ENCODE results near the gene RPRD1B. TPM values are rescaled to one million over a fixed set of nuclear protein-coding genes. Genes with fewer than 3 reads are reported as not detected.

Gene RPRD1B
- total and polyA plus RNA-seq, 7 donors, result 10.2 to 31.9 (median 27.2) TPM

DNA sequence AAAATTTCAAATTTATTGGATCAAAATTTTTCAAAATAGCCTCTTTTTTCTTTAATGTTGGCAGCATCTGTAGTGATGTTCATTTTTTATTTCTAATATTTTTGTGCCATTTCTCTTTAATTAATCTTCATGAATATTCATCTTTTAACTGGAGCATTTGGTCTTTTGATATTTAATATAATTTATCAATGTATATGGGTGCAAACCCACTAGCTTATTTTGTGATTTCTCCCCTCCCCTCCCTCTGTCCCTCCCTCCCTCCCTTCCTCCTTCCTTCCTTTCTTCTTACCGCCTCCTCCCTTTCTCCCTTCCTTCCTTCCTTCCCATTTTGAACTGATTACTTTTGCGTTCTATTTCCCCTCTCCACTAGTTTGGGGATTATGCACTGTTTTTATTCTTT is 82.3 kb downstream of the RPRD1B start:
- Histone ChIP-seq H3K27me3 (no peaks in the 10 kb centered on the region), H3K36me3 (no peaks in the 10 kb centered on the region), H3K4me3 (no peak overlapping the region), H3K9me3 (no peaks in the 10 kb centered on the region), H3K4me1 (peaks cover 0 to 46% (median 24%) of the 10 kb centered on the region in 4 donors), H3K27ac (no peak overlapping the region)
- intact Hi-C loops (cut with DNase I), result no loop called here
- TF ChIP-seq POLR2A (IDR thresholded peaks at IDR 0.05), result no peak
- TF ChIP-seq POLR2AphosphoS5 (IDR thresholded peaks at IDR 0.05), result no peak
- 85 to 94% methylated on average over 2 of the region's 2 CpGs for WGBS, 2 donors
- no peak for DNase-seq

DNA sequence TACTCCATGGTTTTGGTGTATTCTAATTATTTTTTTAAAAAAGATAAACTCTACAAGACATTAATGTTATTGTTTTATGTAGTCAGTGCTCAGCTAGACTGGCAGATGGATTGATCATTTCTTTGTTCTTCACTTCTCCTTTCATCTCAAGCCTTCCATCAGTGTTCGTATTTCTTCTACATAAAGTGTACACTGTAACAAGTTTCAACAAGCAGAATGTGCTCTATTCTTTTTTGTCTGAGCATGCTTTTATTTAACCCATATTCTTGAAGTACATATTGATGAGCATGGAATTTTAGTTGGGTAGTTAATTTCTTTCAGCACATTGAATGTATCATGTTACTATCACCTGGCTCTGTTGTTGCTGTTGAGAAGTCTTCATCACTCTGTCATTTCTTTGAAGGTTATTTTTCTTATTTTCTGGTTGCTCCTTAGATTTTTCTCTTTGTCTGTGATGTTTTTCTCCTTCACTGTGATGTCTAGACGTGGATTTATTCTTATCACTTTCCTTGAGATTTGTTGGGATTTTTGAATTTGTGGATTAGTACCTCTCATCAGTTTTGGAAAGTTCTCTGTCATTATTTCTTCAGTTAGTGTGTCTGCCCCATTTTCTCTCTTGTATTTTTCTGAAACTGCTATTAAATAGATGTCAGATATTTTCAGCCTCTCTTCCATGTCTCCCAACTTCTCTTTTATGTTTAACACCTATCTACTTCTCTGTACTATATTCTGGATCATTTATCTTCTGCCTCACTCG is 83.0 kb downstream of the RPRD1B start:
- TF ChIP-seq POLR2A (IDR thresholded peaks at IDR 0.05) (no peak), EP300 (IDR thresholded peaks at IDR 0.05) (no peak), POLR2AphosphoS5 (IDR thresholded peaks at IDR 0.05) (no peak)
- TF ChIP-seq, protein P1, sequence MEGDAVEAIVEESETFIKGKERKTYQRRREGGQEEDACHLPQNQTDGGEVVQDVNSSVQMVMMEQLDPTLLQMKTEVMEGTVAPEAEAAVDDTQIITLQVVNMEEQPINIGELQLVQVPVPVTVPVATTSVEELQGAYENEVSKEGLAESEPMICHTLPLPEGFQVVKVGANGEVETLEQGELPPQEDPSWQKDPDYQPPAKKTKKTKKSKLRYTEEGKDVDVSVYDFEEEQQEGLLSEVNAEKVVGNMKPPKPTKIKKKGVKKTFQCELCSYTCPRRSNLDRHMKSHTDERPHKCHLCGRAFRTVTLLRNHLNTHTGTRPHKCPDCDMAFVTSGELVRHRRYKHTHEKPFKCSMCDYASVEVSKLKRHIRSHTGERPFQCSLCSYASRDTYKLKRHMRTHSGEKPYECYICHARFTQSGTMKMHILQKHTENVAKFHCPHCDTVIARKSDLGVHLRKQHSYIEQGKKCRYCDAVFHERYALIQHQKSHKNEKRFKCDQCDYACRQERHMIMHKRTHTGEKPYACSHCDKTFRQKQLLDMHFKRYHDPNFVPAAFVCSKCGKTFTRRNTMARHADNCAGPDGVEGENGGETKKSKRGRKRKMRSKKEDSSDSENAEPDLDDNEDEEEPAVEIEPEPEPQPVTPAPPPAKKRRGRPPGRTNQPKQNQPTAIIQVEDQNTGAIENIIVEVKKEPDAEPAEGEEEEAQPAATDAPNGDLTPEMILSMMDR (IDR thresholded peaks at IDR 0.05), result no peak
- no peaks in the 10 kb centered on the region for H3K27me3 ChIP-seq
- no peak overlapping the region for H3K27ac ChIP-seq
- H3K9me3 ChIP-seq, result no peaks in the 10 kb centered on the region
- DNase-seq, result no peak
- peaks cover 0 to 40% (median 17%) of the 10 kb centered on the region in 4 donors for H3K4me1 ChIP-seq
- intact Hi-C loops (cut with DNase I), result no loop called here
- 62 to 76% methylated on average over 3 of the region's 3 CpGs for WGBS, 2 donors
- no peaks in the 10 kb centered on the region for H3K36me3 ChIP-seq
- no peak overlapping the region for H3K4me3 ChIP-seq

DNA sequence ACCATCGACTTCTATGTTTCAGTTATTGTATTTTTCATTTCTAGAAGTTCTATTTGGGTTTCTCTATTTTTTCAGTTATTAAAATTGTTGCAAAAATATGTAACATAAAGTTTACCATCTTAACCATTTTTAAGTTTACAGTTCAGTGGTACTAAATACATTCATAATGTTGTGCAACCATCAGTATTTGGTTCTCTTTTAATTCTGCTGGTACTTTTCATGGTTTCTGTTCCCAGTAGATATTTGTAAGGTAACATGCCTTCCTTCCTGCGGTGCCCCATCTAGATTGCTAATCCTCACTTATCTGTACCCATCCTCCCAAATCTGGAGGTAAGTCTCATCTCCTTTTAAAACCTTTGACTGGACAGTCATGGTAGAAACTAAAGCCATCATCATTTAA is 83.7 kb downstream of the RPRD1B start:
- H3K9me3 ChIP-seq, result no peaks in the 10 kb centered on the region
- TF ChIP-seq EP300 (IDR thresholded peaks at IDR 0.05), result no peak
- TF ChIP-seq, protein P1 (IDR thresholded peaks at IDR 0.05), result no peak
- no peak for TF ChIP-seq POLR2A (IDR thresholded peaks at IDR 0.05)
- no peak for TF ChIP-seq POLR2AphosphoS5 (IDR thresholded peaks at IDR 0.05)
- intact Hi-C loops (cut with DNase I), result no loop called here
- no peaks in the 10 kb centered on the region for H3K36me3 ChIP-seq
- H3K4me1 ChIP-seq, result peaks cover 0 to 33% (median 16%) of the 10 kb centered on the region in 4 donors
- H3K4me3 ChIP-seq, result no peak overlapping the region
- 89 to 92% methylated on average over 2 of the region's 2 CpGs for WGBS, 2 donors
- no peak for DNase-seq
- H3K27me3 ChIP-seq, result no peaks in the 10 kb centered on the region
- no peak overlapping the region for H3K27ac ChIP-seq

DNA sequence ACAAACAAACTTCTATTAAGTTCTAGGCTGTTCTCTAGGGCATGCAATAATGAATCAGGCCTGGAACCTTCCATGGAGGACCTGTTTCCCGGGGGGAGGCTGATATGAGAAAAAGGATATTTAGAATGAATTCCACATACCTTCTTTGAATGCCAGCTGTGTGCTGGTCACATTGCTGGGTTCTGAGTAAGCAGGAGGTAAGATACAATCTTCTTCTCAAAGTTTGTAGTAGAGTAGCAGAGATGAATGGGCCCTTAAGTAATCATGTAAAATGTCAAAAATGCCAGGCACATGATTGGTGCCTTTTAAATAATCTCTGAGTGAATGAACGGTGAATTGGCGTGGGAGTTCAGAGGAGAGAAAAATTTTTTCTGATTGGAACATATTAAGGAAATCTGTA is 84.1 kb downstream of the RPRD1B start:
- Histone ChIP-seq H3K4me1 (peaks cover 0 to 30% (median 17%) of the 10 kb centered on the region in 4 donors), H3K4me3 (no peak overlapping the region), H3K27ac (no peak overlapping the region), H3K9me3 (no peaks in the 10 kb centered on the region), H3K36me3 (no peaks in the 10 kb centered on the region), H3K27me3 (no peaks in the 10 kb centered on the region)
- intact Hi-C loops (cut with DNase I), result no loop called here
- 93% methylated on average over 3 of the region's 3 CpGs for WGBS, 2 donors
- no peak for DNase-seq
- TF ChIP-seq EP300 (IDR thresholded peaks at IDR 0.05) (no peak), POLR2AphosphoS5 (IDR thresholded peaks at IDR 0.05) (no peak), POLR2A (IDR thresholded peaks at IDR 0.05) (no peak)
- TF ChIP-seq, protein P1 (IDR thresholded peaks at IDR 0.05), result no peak

DNA sequence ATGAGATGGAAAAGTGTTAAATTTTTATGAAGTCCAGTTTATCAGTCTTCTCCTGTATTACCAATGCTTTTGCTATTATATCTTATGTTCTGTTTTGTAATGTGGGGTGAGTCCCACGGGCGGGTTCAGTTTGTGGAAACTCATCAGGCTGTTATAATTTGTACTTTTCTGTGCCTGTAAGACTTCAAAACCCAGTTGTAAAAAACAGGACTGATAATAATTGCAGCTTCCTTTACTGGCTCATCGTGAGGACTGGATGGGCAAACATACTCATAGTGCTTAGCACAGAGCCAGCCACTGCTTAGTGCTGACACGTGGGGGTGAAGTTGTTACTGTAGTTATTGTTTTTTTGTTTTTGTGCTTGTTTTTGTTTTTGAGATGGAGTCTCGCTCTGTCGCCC is 85.9 kb downstream of the RPRD1B start:
- no peak for TF ChIP-seq POLR2AphosphoS5 (IDR thresholded peaks at IDR 0.05)
- TF ChIP-seq, protein P1 (IDR thresholded peaks at IDR 0.05), result no peak
- no peak for TF ChIP-seq POLR2A (IDR thresholded peaks at IDR 0.05)
- TF ChIP-seq EP300 (IDR thresholded peaks at IDR 0.05), result no peak
- no peaks in the 10 kb centered on the region for H3K27me3 ChIP-seq
- intact Hi-C loops (cut with DNase I), result no loop called here
- H3K9me3 ChIP-seq, result no peaks in the 10 kb centered on the region
- no peak overlapping the region for H3K4me3 ChIP-seq
- peak overlapping the region in 3 of 4 donors; percentile 17 to 46 (median 31) for H3K27ac ChIP-seq
- DNase-seq, result no peak
- no peaks in the 10 kb centered on the region for H3K36me3 ChIP-seq
- peaks cover 0 to 22% (median 16%) of the 10 kb centered on the region in 4 donors for H3K4me1 ChIP-seq
- 81 to 85% methylated on average over 6 of the region's 6 CpGs for WGBS, 2 donors

All from sigmoid colon (tissue), 7 donors.